ENCODE measurements around the gene PLIN3. TPM values are rescaled to one million over a fixed set of nuclear protein-coding genes. Genes with fewer than 3 reads are reported as not detected.
A peak's percentile ranks its signal among the peaks of the same experiment; 100 is the strongest.

The PLIN3 gene
- total and polyA plus RNA-seq, 7 donors, result 20.3 to 191 (median 34.2) TPM

GRCh38 chr19:4878491-4878968, 11.1 kb upstream of the PLIN3 start:
- DNase-seq, result no peak
- Histone ChIP-seq H3K4me1 (peaks cover 0 to 20% (median 16%) of the 10 kb centered on the region in 4 donors), H3K36me3 (no peaks in the 10 kb centered on the region), H3K27ac (peak overlapping the region; percentile 51 to 88 (median 78)), H3K4me3 (peak overlapping the region in 2 of 4 donors; percentile 7 to 13), H3K27me3 (no peaks in the 10 kb centered on the region), H3K9me3 (no peaks in the 10 kb centered on the region)
- intact Hi-C loops (cut with DNase I), result no loop called here
- TF ChIP-seq POLR2AphosphoS5 (IDR thresholded peaks at IDR 0.05) (no peak), EP300 (IDR thresholded peaks at IDR 0.05) (no peak), CTCF (IDR thresholded peaks at IDR 0.05) (no peak), POLR2A (IDR thresholded peaks at IDR 0.05) (no peak)
- 32 to 62% methylated on average over 23 of the region's 23 CpGs for WGBS, 2 donors

- peak; percentile 91 for DNase-seq
- WGBS, 2 donors, result 55 to 56% methylated on average over 30 of the region's 30 CpGs
- TF ChIP-seq CTCF (IDR thresholded peaks at IDR 0.05), result no peak
- TF ChIP-seq EP300 (IDR thresholded peaks at IDR 0.05), result peak in 2 of 4 donors; percentile 46 to 80
- TF ChIP-seq POLR2A (IDR thresholded peaks at IDR 0.05), result no peak
- TF ChIP-seq POLR2AphosphoS5 (IDR thresholded peaks at IDR 0.05), result peak in 1 of 4 donors; percentile 67
- peaks cover 0 to 20% (median 16%) of the 10 kb centered on the region in 4 donors for H3K4me1 ChIP-seq
- intact Hi-C loops (cut with DNase I), result no loop called here
- no peaks in the 10 kb centered on the region for H3K9me3 ChIP-seq
- no peaks in the 10 kb centered on the region for H3K36me3 ChIP-seq
- peak overlapping the region; percentile 51 to 88 (median 78) for H3K27ac ChIP-seq
- peak overlapping the region in 2 of 4 donors; percentile 7 to 13 for H3K4me3 ChIP-seq
- H3K27me3 ChIP-seq, result no peaks in the 10 kb centered on the region
These were observed 10.5 kb upstream of the PLIN3 start for GRCh38 chr19:4877753-4878490.

- 87 to 94% methylated on average over 3 of the region's 3 CpGs for WGBS, 2 donors
- TF ChIP-seq EP300 (IDR thresholded peaks at IDR 0.05) (no peak), CTCF (IDR thresholded peaks at IDR 0.05) (no peak), POLR2A (IDR thresholded peaks at IDR 0.05) (no peak), POLR2AphosphoS5 (IDR thresholded peaks at IDR 0.05) (no peak)
- no peaks in the 10 kb centered on the region for H3K36me3 ChIP-seq
- H3K4me1 ChIP-seq, result peaks cover 0 to 18% (median 15%) of the 10 kb centered on the region in 4 donors
- DNase-seq, result no peak
- H3K4me3 ChIP-seq, result no peak overlapping the region
- H3K27me3 ChIP-seq, result no peaks in the 10 kb centered on the region
- H3K27ac ChIP-seq, result no peak overlapping the region
- H3K9me3 ChIP-seq, result no peaks in the 10 kb centered on the region
- intact Hi-C loops (cut with DNase I), result loop anchor here (2.0 to 5.0 kb wide), 2 partner anchors 93 to 157 kb away; partner anchors contain the start of gene KDM4B
These were observed 6.5 kb upstream of the PLIN3 start for GRCh38 chr19:4873930-4874329.

GRCh38 chr19:4871711-4872110, 4.2 kb upstream of the PLIN3 start:
- WGBS, 2 donors, result 61 to 89% methylated on average over 6 of the region's 6 CpGs
- peaks cover 0 to 13% (median 4%) of the 10 kb centered on the region in 4 donors for H3K4me1 ChIP-seq
- no peak overlapping the region for H3K4me3 ChIP-seq
- H3K27me3 ChIP-seq, result no peaks in the 10 kb centered on the region
- H3K27ac ChIP-seq, result no peak overlapping the region
- intact Hi-C loops (cut with DNase I), result loop anchor here (1.0 to 5.0 kb wide), 3 partner anchors 41 to 159 kb away; partner anchors contain the start of gene KDM4B
- no peak for DNase-seq
- no peaks in the 10 kb centered on the region for H3K9me3 ChIP-seq
- TF ChIP-seq EP300 (IDR thresholded peaks at IDR 0.05) (no peak), POLR2A (IDR thresholded peaks at IDR 0.05) (no peak)
- H3K36me3 ChIP-seq, result no peaks in the 10 kb centered on the region

GRCh38 chr19:4870025-4870700, 2.7 kb upstream of the PLIN3 start:
- intact Hi-C loops (cut with DNase I), result loop anchor here (5.0 kb wide), 1 partner anchor 97 kb away; the partner anchor contains the start of gene KDM4B
- DNase-seq, result no peak
- WGBS, 2 donors, result 58 to 70% methylated on average over 10 of the region's 10 CpGs
- Histone ChIP-seq H3K36me3 (no peaks in the 10 kb centered on the region), H3K9me3 (no peaks in the 10 kb centered on the region), H3K4me1 (peaks cover 0 to 19% (median 8%) of the 10 kb centered on the region in 4 donors), H3K27me3 (no peaks in the 10 kb centered on the region), H3K4me3 (no peak overlapping the region), H3K27ac (no peak overlapping the region)
- TF ChIP-seq POLR2A (IDR thresholded peaks at IDR 0.05), result no peak
- TF ChIP-seq POLR2AphosphoS5 (IDR thresholded peaks at IDR 0.05), result no peak
- no peak for TF ChIP-seq EP300 (IDR thresholded peaks at IDR 0.05)
- TF ChIP-seq CTCF (IDR thresholded peaks at IDR 0.05), result no peak
